ENCODE data around the gene ADAM17.

GRCh38 chr2:9451231-9451630 is 104.4 kb downstream of the ADAM17 start:
- TF ChIP-seq CTCF (conservative IDR thresholded peaks at IDR 0.05; ENCODE audit: low read length) = no peak
- no peak for TF ChIP-seq EZH2phosphoT487 (IDR thresholded peaks at IDR 0.05; ENCODE audit: borderline replicate concordance)

Measured in Loucy (cell line).